ENCODE data around the gene SMIM45.
A peak's percentile ranks its signal among the peaks of the same experiment; 100 is the strongest.

Gene SMIM45

GRCh38 chr22:41983513-41984405, 31.8 kb downstream of the SMIM45 start:
- Mint-ChIP-seq H3K9me3 (no peaks in the 10 kb centered on the region), H3K27ac (no peak overlapping the region), H3K4me3 (no peak overlapping the region), H3K36me3 (ENCODE audit: low read depth) (peaks cover 2% of the 10 kb centered on the region), H3K4me1 (ENCODE audit: low read depth) (no peaks in the 10 kb centered on the region), H3K27me3 (ENCODE audit: low read depth) (peaks cover 4% of the 10 kb centered on the region)

- H3K4me3 Mint-ChIP-seq, result no peak overlapping the region
- H3K27ac Mint-ChIP-seq, result no peak overlapping the region
- H3K9me3 Mint-ChIP-seq, result no peaks in the 10 kb centered on the region
- no peaks in the 10 kb centered on the region for H3K4me1 Mint-ChIP-seq (ENCODE audit: low read depth)
- no peaks in the 10 kb centered on the region for H3K27me3 Mint-ChIP-seq (ENCODE audit: low read depth)
- peaks cover 2% of the 10 kb centered on the region for H3K36me3 Mint-ChIP-seq (ENCODE audit: low read depth)
These were observed 35.3 kb downstream of the SMIM45 start for GRCh38 chr22:41987276-41987675.

- Mint-ChIP-seq H3K4me3 (no peak overlapping the region), H3K4me1 (ENCODE audit: low read depth) (no peaks in the 10 kb centered on the region), H3K27ac (no peak overlapping the region), H3K36me3 (ENCODE audit: low read depth) (peaks cover 4% of the 10 kb centered on the region), H3K9me3 (no peaks in the 10 kb centered on the region), H3K27me3 (ENCODE audit: low read depth) (no peaks in the 10 kb centered on the region)
These were observed 37.3 kb downstream of the SMIM45 start for GRCh38 chr22:41989246-41989645.

- no peak overlapping the region for H3K27ac Mint-ChIP-seq
- no peaks in the 10 kb centered on the region for H3K27me3 Mint-ChIP-seq (ENCODE audit: low read depth)
- peaks cover 6% of the 10 kb centered on the region for H3K4me1 Mint-ChIP-seq (ENCODE audit: low read depth)
- peaks cover 8% of the 10 kb centered on the region for H3K36me3 Mint-ChIP-seq (ENCODE audit: low read depth)
- H3K4me3 Mint-ChIP-seq, result no peak overlapping the region
- H3K9me3 Mint-ChIP-seq, result no peaks in the 10 kb centered on the region
These were observed 39.2 kb downstream of the SMIM45 start for GRCh38 chr22:41991111-41991510.

GRCh38 chr22:41992496-41992895, 40.5 kb downstream of the SMIM45 start:
- Mint-ChIP-seq H3K27me3 (ENCODE audit: low read depth) (no peaks in the 10 kb centered on the region), H3K9me3 (no peaks in the 10 kb centered on the region), H3K4me3 (no peak overlapping the region), H3K27ac (no peak overlapping the region), H3K36me3 (ENCODE audit: low read depth) (peaks cover 10% of the 10 kb centered on the region), H3K4me1 (ENCODE audit: low read depth) (peaks cover 6% of the 10 kb centered on the region)

GRCh38 chr22:41995211-41995610, 43.3 kb downstream of the SMIM45 start:
- Mint-ChIP-seq H3K27ac (no peak overlapping the region), H3K27me3 (ENCODE audit: low read depth) (no peaks in the 10 kb centered on the region), H3K4me1 (ENCODE audit: low read depth) (peaks cover 23% of the 10 kb centered on the region), H3K36me3 (ENCODE audit: low read depth) (peaks cover 20% of the 10 kb centered on the region), H3K9me3 (peaks cover 3% of the 10 kb centered on the region), H3K4me3 (no peak overlapping the region)

- Mint-ChIP-seq H3K4me1 (ENCODE audit: low read depth) (peaks cover 24% of the 10 kb centered on the region), H3K9me3 (peaks cover 3% of the 10 kb centered on the region), H3K4me3 (no peak overlapping the region)
These were observed 44.9 kb downstream of the SMIM45 start for GRCh38 chr22:41996826-41997225.

GRCh38 chr22:41998361-41999261, 46.7 kb downstream of the SMIM45 start, which contains the start of gene WBP2NL:
TSS of gene WBP2NL (plus strand) at chr22:41998788. CDS start at chr22:41998819, 31 bp downstream.
- Mint-ChIP-seq H3K4me3 (peak within 1 kb of the TSS; percentile 99), H3K27ac (peak within 1 kb of the TSS; percentile 99), H3K27me3 (ENCODE audit: low read depth) (no peaks in the 10 kb centered on the region), H3K4me1 (ENCODE audit: low read depth) (peaks cover 26% of the 10 kb centered on the region), H3K9me3 (peaks cover 4% of the 10 kb centered on the region), H3K36me3 (ENCODE audit: low read depth) (peaks cover 28% of the 10 kb centered on the region)

More at GRCh38 chr22:41996826-41997225, 44.9 kb downstream of the SMIM45 start:
- Mint-ChIP-seq H3K27ac (no peak overlapping the region), H3K36me3 (ENCODE audit: low read depth) (peaks cover 25% of the 10 kb centered on the region), H3K27me3 (ENCODE audit: low read depth) (no peaks in the 10 kb centered on the region)

- Mint-ChIP-seq H3K27me3 (ENCODE audit: low read depth) (no peaks in the 10 kb centered on the region), H3K36me3 (ENCODE audit: low read depth) (peaks cover 20% of the 10 kb centered on the region), H3K4me1 (ENCODE audit: low read depth) (peaks cover 21% of the 10 kb centered on the region), H3K9me3 (peaks cover 7% of the 10 kb centered on the region), H3K27ac (no peak overlapping the region), H3K4me3 (peak overlapping the region; percentile 70)
These were observed 48.5 kb downstream of the SMIM45 start for GRCh38 chr22:42000466-42000865.

GRCh38 chr22:42001121-42001520, 49.2 kb downstream of the SMIM45 start:
- H3K36me3 Mint-ChIP-seq (ENCODE audit: low read depth), result peaks cover 20% of the 10 kb centered on the region
- H3K9me3 Mint-ChIP-seq, result peaks cover 7% of the 10 kb centered on the region
- H3K27ac Mint-ChIP-seq, result no peak overlapping the region
- no peak overlapping the region for H3K4me3 Mint-ChIP-seq
- H3K4me1 Mint-ChIP-seq (ENCODE audit: low read depth), result peaks cover 25% of the 10 kb centered on the region
- H3K27me3 Mint-ChIP-seq (ENCODE audit: low read depth), result no peaks in the 10 kb centered on the region

- Mint-ChIP-seq H3K4me3 (no peak overlapping the region), H3K27me3 (ENCODE audit: low read depth) (no peaks in the 10 kb centered on the region), H3K36me3 (ENCODE audit: low read depth) (peaks cover 20% of the 10 kb centered on the region), H3K9me3 (peaks cover 7% of the 10 kb centered on the region), H3K4me1 (ENCODE audit: low read depth) (peaks cover 25% of the 10 kb centered on the region), H3K27ac (no peak overlapping the region)
These were observed 49.8 kb downstream of the SMIM45 start for GRCh38 chr22:42001706-42002105.

- H3K9me3 Mint-ChIP-seq, result peaks cover 26% of the 10 kb centered on the region
- no peak overlapping the region for H3K27ac Mint-ChIP-seq
- peaks cover 16% of the 10 kb centered on the region for H3K27me3 Mint-ChIP-seq (ENCODE audit: low read depth)
These were observed 56.0 kb downstream of the SMIM45 start for GRCh38 chr22:42007922-42008321.

More at GRCh38 chr22:42007922-42008321, 56.0 kb downstream of the SMIM45 start:
- Mint-ChIP-seq H3K4me3 (no peak overlapping the region), H3K4me1 (ENCODE audit: low read depth) (peaks cover 9% of the 10 kb centered on the region), H3K36me3 (ENCODE audit: low read depth) (peaks cover 9% of the 10 kb centered on the region)
